HepG2 (cell line): ENCODE results near the gene COX14. TPM values are rescaled to one million over a fixed set of nuclear protein-coding genes. Genes with fewer than 3 reads are reported as not detected.
A peak's percentile ranks its signal among the peaks of the same experiment; 100 is the strongest.

Source experiments
- ATF7-NPFF ChIP-seq: sonication (generic); formaldehyde crosslinking; IDR thresholded peaks from 2 replicates; pipeline ENCODE4 v1.8.1; 2023; ENCODE audit warnings: mild to moderate bottlenecking, low read depth, missing genetic modification reagents, moderate library complexity
- FOXJ3 ChIP-seq: sonication (generic); formaldehyde crosslinking; IDR thresholded peaks from 2 replicates; pipeline ENCODE4 v1.4.0; 2020; ENCODE audit warnings: missing genetic modification reagents, mild to moderate bottlenecking, borderline replicate concordance
- GFI1 ChIP-seq: sonication (generic); formaldehyde crosslinking; IDR thresholded peaks from 2 replicates; pipeline ENCODE4 v1.5.0; 2020; ENCODE audit warnings: missing genetic modification reagents, mild to moderate bottlenecking, borderline replicate concordance
- HMG20B ChIP-seq: conservative IDR thresholded peaks from 2 replicates; pipeline ENCODE4 v1.6.1; 2016; ENCODE audit warnings: missing genetic modification reagents, missing compliant biosample characterization
- HNRNPUL1 ChIP-seq: fragments of 200-400 bp; formaldehyde crosslinking; IDR thresholded peaks from 2 replicates; pipeline ENCODE4 v1.6.1; 2017; ENCODE audit warnings: low read depth, mild to moderate bottlenecking, low read length, moderate library complexity
- HOXA3 ChIP-seq: sonication (generic); formaldehyde crosslinking; IDR thresholded peaks from 2 replicates; pipeline ENCODE4 v1.5.0; 2020; ENCODE audit warnings: missing genetic modification reagents
- MBD4 ChIP-seq: IDR thresholded peaks from 2 replicates; pipeline ENCODE4 v1.6.1; 2012; ENCODE audit warnings: low read length, inconsistent platforms, borderline replicate concordance
- MXI1 ChIP-seq: IDR thresholded peaks from 3 replicates; pipeline ENCODE4 v1.6.1; 2012; ENCODE audit warnings: low read depth, low read length, inconsistent platforms, borderline replicate concordance
- NCOA1 ChIP-seq: sonication (generic); formaldehyde crosslinking; IDR thresholded peaks from 2 replicates; pipeline ENCODE4 v1.9.0; 2021; ENCODE audit warnings: missing genetic modification reagents
- RFX1 ChIP-seq: fragments of 450-650 bp; IDR thresholded peaks from 2 replicates; pipeline ENCODE4 v1.6.1; 2017
- SRSF9 ChIP-seq: fragments of 200-400 bp; formaldehyde crosslinking; IDR thresholded peaks from 2 replicates; pipeline ENCODE4 v1.6.1; 2018; ENCODE audit warnings: borderline replicate concordance, mild to moderate bottlenecking, low read depth, low read length; ENCODE audit not compliant: insufficient read depth, poor library complexity, severe bottlenecking
- TBL1XR1 ChIP-seq: fragments of 150-350 bp; IDR thresholded peaks from 2 replicates; pipeline ENCODE4 v1.6.1; 2014; ENCODE audit warnings: borderline replicate concordance, low read length; ENCODE audit not compliant: partially characterized antibody
- TEAD2 ChIP-seq: sonication (generic); formaldehyde crosslinking; IDR thresholded peaks from 2 replicates; pipeline ENCODE4 v1.9.0; 2021; ENCODE audit warnings: missing genetic modification reagents
- THAP11 ChIP-seq: IDR thresholded peaks from 2 replicates; pipeline ENCODE4 v1.6.1; 2016; ENCODE audit warnings: missing biosample characterization, missing genetic modification reagents
- ZFP1 ChIP-seq: IDR thresholded peaks from 2 replicates; pipeline ENCODE4 v1.6.1; 2016
- ZMAT3 ChIP-seq: sonication (generic); formaldehyde crosslinking; conservative IDR thresholded peaks from 2 replicates; pipeline ENCODE4 v1.7.0; 2021; ENCODE audit warnings: missing genetic modification reagents
- ZMYM4 ChIP-seq: sonication (generic); formaldehyde crosslinking; IDR thresholded peaks from 2 replicates; pipeline ENCODE4 v1.8.1; 2023; ENCODE audit warnings: mild to moderate bottlenecking, missing genetic modification reagents
- ZNF136 ChIP-seq: sonication (generic); formaldehyde crosslinking; IDR thresholded peaks from 2 replicates; pipeline ENCODE4 v1.8.1; 2022; ENCODE audit warnings: low read depth, mild to moderate bottlenecking, moderate library complexity, missing genetic modification reagents
- ZNF260 ChIP-seq: sonication (generic); formaldehyde crosslinking; IDR thresholded peaks from 2 replicates; pipeline ENCODE4 v1.4.0; 2020; ENCODE audit warnings: missing genetic modification reagents, low read depth, mild to moderate bottlenecking, borderline replicate concordance
- ZNF510 ChIP-seq: sonication (generic); formaldehyde crosslinking; IDR thresholded peaks from 2 replicates; pipeline ENCODE4 v1.4.0; 2020; ENCODE audit warnings: low read depth, mild to moderate bottlenecking, missing genetic modification reagents
- ZNF629 ChIP-seq: sonication (generic); formaldehyde crosslinking; conservative IDR thresholded peaks from 2 replicates; pipeline ENCODE4 v1.5.0; 2020; ENCODE audit warnings: missing genetic modification reagents
- ZNF749 ChIP-seq: sonication (generic); formaldehyde crosslinking; IDR thresholded peaks from 2 replicates; pipeline ENCODE4 v1.8.0; 2022; ENCODE audit warnings: mild to moderate bottlenecking, missing genetic modification reagents, moderate library complexity, borderline replicate concordance
- ZNF776 ChIP-seq: sonication (generic); formaldehyde crosslinking; IDR thresholded peaks from 2 replicates; pipeline ENCODE4 v1.4.0; 2020; ENCODE audit warnings: mild to moderate bottlenecking, missing genetic modification reagents
- polyA plus RNA-seq, 8 experiments: library from polyadenylated mRNA; depleted of rRNA in 3 of 8; stranded (reverse) in 7 of 8; unstranded in 1 of 8; fragments of >200 nt; fragmentation: Illumina TruSeq in 4 of 8; extraction: Trizol in 4 of 8; gene quantifications; 2 replicates each; pipeline versions ENCODE4 v1.2.1 to v1.2.3, GENCODE V29; 2011 to 2016; ENCODE audit warnings: low read depth in 4 of 8, missing spikeins in 1 of 8, mixed read lengths in 1 of 8; ENCODE audit not compliant: insufficient read depth in 1 of 8
- total RNA-seq, 5 experiments: library from RNA; depleted of rRNA; stranded (reverse); fragments of >200 nt; fragmentation: Illumina TruSeq; extraction: Trizol; gene quantifications; 2 replicates each; pipeline ENCODE4 v1.2.3, GENCODE V29; 2016; ENCODE audit warnings: low read depth in 1 of 5
- TF ChIP-seq, protein P1 (sequence below): IDR thresholded peaks from 2 replicates; pipeline ENCODE4 v1.6.1; 2016
- TF ChIP-seq, protein P2 (sequence below): IDR thresholded peaks from 2 replicates; pipeline ENCODE4 v1.6.1; 2018; ENCODE audit warnings: missing genetic modification reagents
- TF ChIP-seq, protein P3 (sequence below): fragments of 450-650 bp; IDR thresholded peaks from 2 replicates; pipeline ENCODE4 v1.6.1; 2017
- TF ChIP-seq, protein P4 (sequence below): sonication (generic); formaldehyde crosslinking; IDR thresholded peaks from 2 replicates; pipeline ENCODE4 v1.4.0; 2020; ENCODE audit warnings: mild to moderate bottlenecking, low read depth, missing genetic modification reagents

COX14 gene
- total and polyA plus RNA-seq, 2 of the 13 experiments (the other 11 are each of a cell fraction or from before 2014, with no cell fraction given): 53.0 to 71.6 TPM

DNA sequence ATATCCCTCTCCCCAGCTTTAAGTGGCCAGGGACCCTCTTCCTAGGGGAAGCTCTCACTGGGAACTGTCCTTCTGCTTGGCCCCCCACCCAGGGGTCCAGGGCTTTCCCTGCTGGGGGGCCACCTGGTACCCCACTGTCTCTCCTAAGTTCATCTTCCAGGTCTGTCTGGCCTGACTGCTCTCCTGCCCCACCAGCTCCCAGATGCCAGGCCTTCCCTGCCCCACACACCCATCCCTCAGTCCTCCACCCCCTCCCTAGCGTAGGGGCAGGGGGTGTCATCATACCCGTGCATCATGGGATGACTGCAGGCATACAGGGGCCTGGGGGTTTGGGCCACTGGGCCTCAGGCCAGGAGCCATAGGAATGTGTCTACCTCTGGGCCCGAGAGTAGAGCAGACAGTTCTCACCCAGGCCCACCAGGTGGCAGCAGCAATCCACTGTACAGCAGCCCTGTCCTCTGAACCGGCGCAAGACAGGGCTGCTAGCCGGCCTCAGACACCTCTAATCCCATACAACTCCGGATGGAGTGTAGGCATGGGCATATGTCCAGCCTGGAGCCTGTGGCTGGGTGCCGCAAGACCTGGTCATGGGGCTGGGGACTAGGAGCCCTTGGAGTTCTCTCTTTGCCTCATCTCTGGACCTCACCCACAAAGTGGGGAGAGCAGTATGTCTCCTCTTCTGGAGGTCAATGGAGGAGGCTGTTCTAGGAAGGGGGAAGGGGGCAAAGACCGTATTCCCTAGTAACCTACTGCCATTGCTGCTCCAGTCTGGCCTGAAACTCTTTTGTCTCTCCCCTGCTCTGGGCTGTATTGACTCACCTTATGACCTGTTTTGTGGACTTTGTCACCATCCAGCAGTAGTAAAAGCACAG, 36.9 kb upstream of the COX14 start (continued):
- TF ChIP-seq, protein P1, sequence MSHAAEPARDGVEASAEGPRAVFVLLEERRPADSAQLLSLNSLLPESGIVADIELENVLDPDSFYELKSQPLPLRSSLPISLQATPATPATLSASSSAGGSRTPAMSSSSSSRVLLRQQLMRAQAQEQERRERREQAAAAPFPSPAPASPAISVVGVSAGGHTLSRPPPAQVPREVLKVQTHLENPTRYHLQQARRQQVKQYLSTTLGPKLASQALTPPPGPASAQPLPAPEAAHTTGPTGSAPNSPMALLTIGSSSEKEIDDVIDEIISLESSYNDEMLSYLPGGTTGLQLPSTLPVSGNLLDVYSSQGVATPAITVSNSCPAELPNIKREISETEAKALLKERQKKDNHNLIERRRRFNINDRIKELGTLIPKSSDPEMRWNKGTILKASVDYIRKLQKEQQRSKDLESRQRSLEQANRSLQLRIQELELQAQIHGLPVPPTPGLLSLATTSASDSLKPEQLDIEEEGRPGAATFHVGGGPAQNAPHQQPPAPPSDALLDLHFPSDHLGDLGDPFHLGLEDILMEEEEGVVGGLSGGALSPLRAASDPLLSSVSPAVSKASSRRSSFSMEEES (CRISPR knock-in tag): 0 out of 2 replicates have a peak, but pooled peaks have one; percentile 17
- TF ChIP-seq FOXJ3 (no peak; the same call in 1 of the 2 replicates), TBL1XR1 (peak; percentile 9), ZNF260 (CRISPR knock-in tag) (no peak), ZFP1 (no peak), ZNF776 (CRISPR knock-in tag) (no peak), HMG20B (CRISPR knock-in tag) (no peak), ZMAT3 (CRISPR knock-in tag) (no peak), HOXA3 (CRISPR knock-in tag) (peak; percentile 48; the same call in 1 of the 2 replicates), ZNF510 (CRISPR knock-in tag) (0 out of 2 replicates have a peak, but pooled peaks have one; percentile 33), TEAD2 (CRISPR knock-in tag) (no peak), ZNF749 (CRISPR knock-in tag) (0 out of 2 replicates have a peak, but pooled peaks have one; percentile 35), SRSF9 (no peak), NCOA1 (CRISPR knock-in tag) (no peak), RFX1 (no peak), ZMYM4 (CRISPR knock-in tag) (0 out of 2 replicates have a peak, but pooled peaks have one; percentile 17), GFI1 (CRISPR knock-in tag) (0 out of 2 replicates have a peak, but pooled peaks have one; percentile 47), THAP11 (CRISPR knock-in tag) (no peak), MXI1 (peak; percentile 57; the same call in 1 of the 3 replicates), ZNF136 (no peak), HNRNPUL1 (no peak), MBD4 (no peak), ZNF629 (no peak), ATF7-NPFF (CRISPR knock-in tag) (no peak)
- TF ChIP-seq, protein P2, sequence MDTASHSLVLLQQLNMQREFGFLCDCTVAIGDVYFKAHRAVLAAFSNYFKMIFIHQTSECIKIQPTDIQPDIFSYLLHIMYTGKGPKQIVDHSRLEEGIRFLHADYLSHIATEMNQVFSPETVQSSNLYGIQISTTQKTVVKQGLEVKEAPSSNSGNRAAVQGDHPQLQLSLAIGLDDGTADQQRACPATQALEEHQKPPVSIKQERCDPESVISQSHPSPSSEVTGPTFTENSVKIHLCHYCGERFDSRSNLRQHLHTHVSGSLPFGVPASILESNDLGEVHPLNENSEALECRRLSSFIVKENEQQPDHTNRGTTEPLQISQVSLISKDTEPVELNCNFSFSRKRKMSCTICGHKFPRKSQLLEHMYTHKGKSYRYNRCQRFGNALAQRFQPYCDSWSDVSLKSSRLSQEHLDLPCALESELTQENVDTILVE (CRISPR knock-in tag): peak; percentile 67; the same call in 1 of the 2 replicates
- TF ChIP-seq, protein P3, sequence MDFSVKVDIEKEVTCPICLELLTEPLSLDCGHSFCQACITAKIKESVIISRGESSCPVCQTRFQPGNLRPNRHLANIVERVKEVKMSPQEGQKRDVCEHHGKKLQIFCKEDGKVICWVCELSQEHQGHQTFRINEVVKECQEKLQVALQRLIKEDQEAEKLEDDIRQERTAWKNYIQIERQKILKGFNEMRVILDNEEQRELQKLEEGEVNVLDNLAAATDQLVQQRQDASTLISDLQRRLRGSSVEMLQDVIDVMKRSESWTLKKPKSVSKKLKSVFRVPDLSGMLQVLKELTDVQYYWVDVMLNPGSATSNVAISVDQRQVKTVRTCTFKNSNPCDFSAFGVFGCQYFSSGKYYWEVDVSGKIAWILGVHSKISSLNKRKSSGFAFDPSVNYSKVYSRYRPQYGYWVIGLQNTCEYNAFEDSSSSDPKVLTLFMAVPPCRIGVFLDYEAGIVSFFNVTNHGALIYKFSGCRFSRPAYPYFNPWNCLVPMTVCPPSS: no peak
- TF ChIP-seq, protein P4, sequence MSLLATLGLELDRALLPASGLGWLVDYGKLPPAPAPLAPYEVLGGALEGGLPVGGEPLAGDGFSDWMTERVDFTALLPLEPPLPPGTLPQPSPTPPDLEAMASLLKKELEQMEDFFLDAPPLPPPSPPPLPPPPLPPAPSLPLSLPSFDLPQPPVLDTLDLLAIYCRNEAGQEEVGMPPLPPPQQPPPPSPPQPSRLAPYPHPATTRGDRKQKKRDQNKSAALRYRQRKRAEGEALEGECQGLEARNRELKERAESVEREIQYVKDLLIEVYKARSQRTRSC (CRISPR knock-in tag): no peak
